NCI-H524 (cell line): Measurements from ENCODE around the gene RPL32.

Source experiments
- DNase-seq, 2 experiments: peaks; one replicate each; lab custom pipeline; 2025; lab: John Stamatoyannopoulos, UW

RPL32 gene

DNA sequence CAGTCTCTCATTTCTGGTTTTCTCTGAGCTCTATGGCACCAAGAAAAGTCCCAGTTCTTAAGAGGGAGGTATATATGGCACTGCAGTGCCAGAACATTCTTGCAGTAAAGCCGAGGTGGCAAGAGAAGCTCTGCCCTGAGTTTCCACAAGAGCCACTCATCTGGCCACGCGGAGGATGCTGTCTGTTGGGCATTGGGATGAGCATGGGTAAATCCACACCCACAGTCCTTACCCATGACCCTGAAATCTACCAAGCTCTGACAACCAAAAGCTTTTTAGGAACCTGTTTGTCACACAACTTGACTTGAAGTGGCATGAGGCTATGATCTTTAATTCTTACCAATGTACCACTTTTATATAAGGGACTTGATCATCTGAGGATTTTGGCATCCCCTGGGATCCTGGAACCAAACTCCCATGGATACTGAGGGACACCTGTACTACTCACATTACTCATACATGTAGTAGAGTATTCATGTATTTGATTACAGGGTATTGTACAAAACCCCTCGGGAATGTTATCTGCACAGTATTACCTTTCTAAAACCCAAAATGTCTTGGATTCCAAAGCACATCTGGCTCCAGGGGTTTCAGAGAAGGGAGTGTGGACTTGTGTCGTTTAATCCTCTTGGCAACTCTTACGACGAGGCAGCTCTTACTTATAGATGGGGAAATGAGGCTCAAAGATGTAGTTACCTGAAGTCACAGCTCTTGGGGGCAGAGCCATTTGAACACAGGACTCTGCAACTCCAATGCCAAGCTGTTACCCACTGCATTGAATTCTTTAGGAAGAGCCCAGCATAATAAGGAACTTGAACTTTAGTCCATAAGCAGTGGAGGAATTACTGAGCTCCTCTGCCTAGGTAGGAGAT is 8.8 kb downstream of the RPL32 start:
- peak in 1 of 2 experiments; percentile 30 for DNase-seq

DNA sequence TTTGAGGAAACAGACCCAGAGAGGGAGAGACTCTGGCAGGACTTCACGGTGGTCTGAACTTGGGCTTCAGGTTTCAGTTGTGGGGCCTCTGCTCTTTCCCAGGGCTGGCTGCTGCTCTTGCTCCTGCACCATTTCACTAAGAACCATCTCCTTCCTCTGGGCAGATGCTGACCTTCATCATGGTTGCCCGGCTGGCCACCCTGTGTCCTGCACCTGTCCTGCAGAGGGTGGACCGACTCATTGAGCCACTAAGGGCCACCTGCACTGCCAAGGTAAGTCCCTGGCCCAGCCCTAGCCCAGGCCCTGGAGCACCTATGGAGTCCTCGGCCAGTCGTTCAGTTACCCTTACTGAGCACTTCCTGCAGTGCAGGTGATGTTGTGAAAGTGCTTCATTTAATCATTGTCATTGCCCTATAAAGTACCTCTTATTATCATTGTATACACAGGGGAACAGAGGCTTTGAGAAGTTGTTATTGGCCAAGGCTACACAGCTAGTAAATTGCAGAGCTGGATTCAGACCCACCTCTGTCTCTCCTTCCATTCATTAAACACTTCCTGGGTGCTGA is 10.0 kb downstream of the RPL32 start:
- no peak for DNase-seq

- no peak for DNase-seq
Observed at GRCh38 chr3:12830785-12831156, 10.6 kb downstream of the RPL32 start.

DNA sequence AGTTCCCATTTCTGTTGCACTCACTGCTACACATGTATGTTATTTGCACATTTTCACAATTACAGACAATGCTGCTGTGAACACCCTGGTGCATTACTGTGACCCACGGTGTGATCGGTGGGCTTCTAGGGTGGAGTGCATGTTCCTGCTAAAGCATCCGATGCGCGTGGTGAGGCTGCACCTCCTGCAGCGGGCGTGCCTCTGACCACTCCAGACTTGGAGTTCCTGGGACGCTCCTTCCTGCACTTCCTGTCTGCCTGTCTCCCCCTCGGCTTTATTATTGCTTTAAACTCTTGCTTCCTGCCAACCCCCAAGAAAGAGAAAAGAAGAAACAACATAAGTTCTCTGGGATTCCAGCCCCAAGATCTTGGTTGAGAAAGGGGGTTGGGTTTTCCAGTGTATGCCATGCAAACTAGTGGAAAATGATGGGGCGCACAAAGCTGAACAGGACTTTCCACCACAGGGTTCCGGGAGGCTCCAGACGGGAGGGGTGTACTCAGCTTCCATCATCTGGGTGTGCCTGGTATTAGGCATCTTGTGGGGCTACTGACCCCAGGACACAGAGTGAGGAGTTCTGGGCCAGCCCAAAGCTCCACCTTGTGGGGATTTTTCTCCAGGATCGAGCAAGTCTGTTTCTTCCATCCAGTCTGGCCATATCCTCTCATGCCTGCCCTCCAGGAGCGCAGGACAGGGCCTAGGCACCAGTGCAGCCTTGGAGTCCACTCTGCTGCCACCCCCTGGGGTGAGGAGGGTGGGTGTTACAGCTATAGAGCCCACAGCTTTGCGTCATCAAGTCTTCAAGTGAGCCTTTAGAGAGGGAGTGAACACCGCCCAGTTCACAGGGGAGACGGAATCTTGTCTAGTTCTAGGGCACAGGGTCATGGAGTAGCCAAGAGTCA is 11.2 kb downstream of the RPL32 start:
- DNase-seq: peak in 1 of 2 experiments; percentile 20

DNA sequence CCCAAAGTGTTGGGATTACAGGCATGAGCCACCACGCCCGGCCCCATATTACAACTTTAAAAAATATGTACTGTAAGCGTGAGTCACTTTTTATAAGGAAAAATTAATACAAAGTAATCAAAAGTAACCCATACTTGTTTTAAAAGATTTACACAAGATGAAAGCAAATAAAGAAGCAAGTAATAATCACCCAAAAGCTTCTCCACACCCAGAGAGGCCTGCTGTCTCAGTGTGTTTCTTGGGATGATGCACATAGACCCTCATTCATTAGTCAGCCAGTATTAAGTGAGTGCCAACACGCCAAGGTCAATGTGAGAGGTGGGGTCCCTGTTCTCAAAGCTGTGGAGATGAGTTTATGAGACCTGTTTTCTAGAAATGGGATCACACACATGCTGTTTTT is 12.0 kb downstream of the RPL32 start:
- DNase-seq: no peak

- DNase-seq: no peak
Observed at GRCh38 chr3:12828751-12829150, 12.6 kb downstream of the RPL32 start.

- no peak for DNase-seq
Observed at GRCh38 chr3:12825156-12825555, 16.2 kb downstream of the RPL32 start.

- no peak for DNase-seq
Observed at GRCh38 chr3:12824299-12824698, 17.1 kb downstream of the RPL32 start.

- DNase-seq: no peak
Observed at GRCh38 chr3:12822725-12823373, 18.5 kb downstream of the RPL32 start.

- no peak for DNase-seq
Observed at GRCh38 chr3:12818773-12819172, 22.6 kb downstream of the RPL32 start.

DNA sequence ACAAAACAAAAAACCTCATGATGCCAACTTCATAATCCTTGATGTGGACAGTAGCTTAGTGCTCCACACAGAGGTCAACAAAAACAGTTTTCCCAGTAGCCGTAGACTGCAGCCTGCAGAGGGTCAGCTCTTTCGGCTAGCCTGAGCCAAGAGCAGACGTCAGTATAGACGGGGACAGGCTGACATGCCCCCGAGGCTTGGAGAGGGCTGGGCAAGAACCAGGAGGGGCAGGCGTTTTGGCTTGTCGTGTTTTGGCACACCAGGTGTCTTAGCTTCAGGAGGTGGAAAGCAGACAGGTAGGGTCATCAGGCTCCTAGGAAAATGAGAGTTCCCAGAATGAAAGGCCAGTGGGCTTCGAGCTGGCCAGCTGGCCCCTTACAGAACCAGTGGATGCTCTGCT is 23.1 kb downstream of the RPL32 start:
- DNase-seq: no peak

DNA sequence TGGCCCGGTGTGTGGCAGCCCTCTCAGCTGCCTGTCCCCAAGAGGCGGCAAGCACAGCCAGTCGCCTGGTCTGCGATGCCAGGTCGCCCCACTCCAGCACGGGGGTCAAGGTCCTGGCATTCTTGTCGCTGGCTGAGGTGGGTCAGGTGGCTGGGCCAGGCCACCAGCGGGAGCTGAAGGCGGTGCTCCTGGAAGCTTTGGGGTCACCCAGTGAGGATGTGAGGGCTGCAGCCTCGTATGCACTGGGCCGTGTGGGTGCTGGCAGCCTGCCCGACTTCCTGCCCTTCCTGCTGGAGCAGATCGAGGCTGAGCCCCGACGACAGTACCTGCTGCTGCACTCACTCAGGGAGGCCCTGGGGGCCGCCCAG is 24.0 kb downstream of the RPL32 start:
- no peak for DNase-seq

DNA sequence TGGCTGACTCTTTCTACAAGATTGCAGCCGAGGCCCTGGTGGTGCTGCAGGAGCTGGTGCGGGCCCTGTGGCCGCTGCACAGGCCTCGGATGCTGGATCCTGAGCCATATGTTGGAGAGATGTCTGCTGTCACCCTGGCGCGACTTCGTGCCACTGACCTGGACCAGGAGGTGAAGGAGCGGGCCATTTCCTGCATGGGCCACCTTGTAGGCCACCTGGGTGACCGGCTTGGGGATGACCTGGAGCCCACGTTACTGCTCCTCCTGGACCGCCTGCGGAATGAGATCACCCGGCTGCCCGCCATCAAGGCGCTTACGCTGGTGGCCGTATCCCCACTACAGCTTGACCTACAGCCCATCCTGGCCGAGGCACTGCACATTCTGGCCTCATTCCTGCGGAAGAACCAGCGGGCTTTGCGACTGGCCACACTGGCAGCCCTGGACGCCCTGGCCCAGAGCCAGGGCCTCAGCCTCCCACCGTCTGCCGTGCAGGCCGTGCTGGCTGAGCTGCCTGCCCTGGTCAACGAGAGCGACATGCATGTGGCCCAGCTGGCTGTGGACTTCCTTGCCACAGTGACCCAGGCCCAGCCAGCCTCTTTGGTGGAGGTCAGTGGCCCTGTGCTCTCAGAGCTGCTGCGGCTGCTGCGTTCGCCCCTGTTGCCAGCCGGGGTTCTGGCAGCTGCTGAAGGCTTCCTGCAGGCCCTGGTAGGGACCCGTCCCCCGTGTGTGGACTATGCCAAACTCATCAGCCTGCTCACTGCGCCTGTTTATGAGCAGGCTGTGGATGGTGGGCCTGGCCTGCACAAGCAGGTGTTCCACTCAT is 24.6 kb downstream of the RPL32 start:
- DNase-seq: no peak

DNA sequence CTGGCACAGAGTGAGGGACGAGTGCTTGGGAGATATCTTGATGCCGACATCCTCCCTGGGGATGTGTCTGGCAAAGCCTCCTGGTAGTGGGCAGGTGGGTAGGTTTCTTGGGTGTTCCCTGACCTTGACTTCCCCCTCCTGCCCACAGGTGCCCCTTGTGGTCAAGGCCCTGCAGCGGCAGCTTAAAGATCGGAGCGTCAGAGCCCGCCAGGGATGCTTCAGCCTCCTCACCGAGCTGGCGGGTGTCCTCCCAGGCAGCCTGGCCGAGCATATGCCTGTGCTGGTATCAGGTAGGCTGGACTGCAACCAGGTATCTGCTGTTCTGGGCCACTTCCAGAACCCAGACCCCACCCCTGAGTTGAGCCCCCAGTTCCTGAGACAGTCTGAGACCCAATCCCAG is 25.6 kb downstream of the RPL32 start:
- no peak for DNase-seq

GRCh38 chr3:12815078-12815477 is 26.3 kb downstream of the RPL32 start:
- no peak for DNase-seq

- DNase-seq: no peak
Observed at GRCh38 chr3:12813967-12814366, 27.4 kb downstream of the RPL32 start.

DNA sequence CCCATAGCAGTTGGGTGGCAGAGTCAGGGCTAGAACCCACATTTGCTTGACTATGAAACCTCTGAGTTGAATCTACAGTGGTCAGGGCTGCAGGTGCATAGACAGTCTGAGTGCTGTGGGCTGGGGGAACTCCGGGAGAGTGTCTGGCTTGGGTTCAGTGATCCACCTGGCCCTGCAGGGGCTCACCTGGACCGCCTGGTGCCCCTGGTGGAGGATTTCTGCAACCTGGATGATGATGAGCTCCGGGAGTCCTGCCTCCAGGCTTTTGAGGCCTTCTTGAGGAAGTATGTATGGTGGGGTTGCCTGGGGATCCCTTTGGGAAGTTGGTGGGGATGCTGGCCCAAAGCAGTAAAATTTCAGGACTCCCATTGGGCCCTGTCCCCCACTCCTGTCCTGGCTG is 28.6 kb downstream of the RPL32 start:
- no peak for DNase-seq

GRCh38 chr3:12810961-12811360 is 30.4 kb downstream of the RPL32 start:
- peak; percentile 59 to 83 for DNase-seq

GRCh38 chr3:12810013-12810780 is 31.2 kb downstream of the RPL32 start:
- DNase-seq: peak; percentile 85 to 90

GRCh38 chr3:12809435-12809834 is 31.9 kb downstream of the RPL32 start:
- no peak for DNase-seq

DNA sequence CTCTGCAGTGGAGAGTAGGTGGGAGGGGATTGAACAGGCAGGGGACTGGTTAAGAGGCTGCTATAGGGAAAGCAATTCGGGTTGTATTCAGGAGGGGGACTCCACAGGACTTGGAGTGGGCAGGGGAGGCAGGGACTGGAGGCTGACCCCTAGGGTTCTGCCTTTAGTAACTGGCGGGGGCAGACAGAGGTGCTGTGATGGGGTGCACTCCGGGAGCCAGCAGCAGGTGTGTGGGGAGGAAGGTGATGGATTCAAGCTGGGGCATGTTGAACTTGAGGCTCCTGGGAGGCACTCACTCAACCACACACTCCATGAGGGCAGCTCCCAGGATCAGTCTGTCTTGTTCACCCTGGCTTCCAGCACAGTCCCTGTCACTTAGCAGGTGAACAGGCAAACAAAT is 32.4 kb downstream of the RPL32 start:
- DNase-seq: no peak
